Prostate gland (tissue), 2 donors: ENCODE data around the gene LSM7.

Experiments
- POLR2A ChIP-seq: fragments of 450-650 bp; IDR thresholded peaks from one replicate; pipeline ENCODE4 v1.6.1; 2016; ENCODE audit warnings: antibody characterized with exemption, mild to moderate bottlenecking
- TF ChIP-seq, protein P1 (sequence below), 4 experiments: fragments of 200-600 bp in 2 of 4; fragments of 450-650 bp in 2 of 4; sonication (generic) in 2 of 4; IDR thresholded peaks; 1 replicate in 3 of 4; 2 replicates in 1 of 4; pipeline ENCODE4 v1.5.1; 2016 to 2019; ENCODE audit warnings: antibody characterized with exemption in 4 of 4, mild to moderate bottlenecking in 2 of 4, moderate library complexity in 2 of 4

GRCh38 chr19:2289714-2290435 is 38.5 kb downstream of the LSM7 start:
- TF ChIP-seq, protein P1, sequence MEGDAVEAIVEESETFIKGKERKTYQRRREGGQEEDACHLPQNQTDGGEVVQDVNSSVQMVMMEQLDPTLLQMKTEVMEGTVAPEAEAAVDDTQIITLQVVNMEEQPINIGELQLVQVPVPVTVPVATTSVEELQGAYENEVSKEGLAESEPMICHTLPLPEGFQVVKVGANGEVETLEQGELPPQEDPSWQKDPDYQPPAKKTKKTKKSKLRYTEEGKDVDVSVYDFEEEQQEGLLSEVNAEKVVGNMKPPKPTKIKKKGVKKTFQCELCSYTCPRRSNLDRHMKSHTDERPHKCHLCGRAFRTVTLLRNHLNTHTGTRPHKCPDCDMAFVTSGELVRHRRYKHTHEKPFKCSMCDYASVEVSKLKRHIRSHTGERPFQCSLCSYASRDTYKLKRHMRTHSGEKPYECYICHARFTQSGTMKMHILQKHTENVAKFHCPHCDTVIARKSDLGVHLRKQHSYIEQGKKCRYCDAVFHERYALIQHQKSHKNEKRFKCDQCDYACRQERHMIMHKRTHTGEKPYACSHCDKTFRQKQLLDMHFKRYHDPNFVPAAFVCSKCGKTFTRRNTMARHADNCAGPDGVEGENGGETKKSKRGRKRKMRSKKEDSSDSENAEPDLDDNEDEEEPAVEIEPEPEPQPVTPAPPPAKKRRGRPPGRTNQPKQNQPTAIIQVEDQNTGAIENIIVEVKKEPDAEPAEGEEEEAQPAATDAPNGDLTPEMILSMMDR (IDR thresholded peaks at IDR 0.05), result no peak
- TF ChIP-seq POLR2A, result no peak
